Measurements from ENCODE around the gene HIF1AN. TPM values are rescaled to one million over a fixed set of nuclear protein-coding genes. Genes with fewer than 3 reads are reported as not detected.
A peak's percentile ranks its signal among the peaks of the same experiment; 100 is the strongest.

Gene HIF1AN
- total and polyA plus RNA-seq, 2 donors (not counting 1 experiment from before 2014, with no cell fraction given): 7.3 to 65.6 TPM

GRCh38 chr10:100518761-100519241, 16.9 kb upstream of the HIF1AN start:
- CTCF ChIA-PET: interaction anchor here (0.6 to 3.0 kb wide), 42 partner anchors 8 to 673 kb away, joined by 3 to 29 read pairs (median 4); partner anchors contain the start of genes HIF1AN, NDUFB8 and SCD
- intact Hi-C loops (cut with micrococcal nuclease): loop anchor here (1.0 to 5.0 kb wide), 3 partner anchors 36 to 180 kb away; no protein-coding TSS in a partner anchor
- POLR2A ChIA-PET: no interaction called here
- Mint-ChIP-seq H3K9me3 (ENCODE audit: insufficient read depth) (no peaks in the 10 kb centered on the region), H3K4me3 (peak overlapping the region; percentile 66), H3K4me1 (peaks cover 10% of the 10 kb centered on the region), H3K27ac (no peak overlapping the region), H3K27me3 (peaks cover 9% of the 10 kb centered on the region)
- Histone ChIP-seq H3K36me3 (replicated peaks in 1 of 2; ENCODE audit: control extremely low read depth in 1 of 2, control insufficient read depth in 1 of 2, extremely low read depth in 1 of 2, insufficient read depth in 2 of 2, low read length in 1 of 2) (peaks cover 0 to 5% of the 10 kb centered on the region in 2 experiments), H2AFZ (ENCODE audit: insufficient read depth, low read depth, low read length, poor library complexity, severe bottlenecking) (no peak overlapping the region), H3K79me2 (ENCODE audit: control insufficient read depth, insufficient read depth, low read length) (no peaks in the 10 kb centered on the region), H3K4me2 (replicated peaks; ENCODE audit: low read depth, low read length, poor library complexity, severe bottlenecking) (peak overlapping the region; percentile 33), H3K4me1 (ENCODE audit: control insufficient read depth in 2 of 2, insufficient read depth in 2 of 2, low read length in 2 of 2) (peaks cover 13% of the 10 kb centered on the region in 2 donors), H3K4me3 (ENCODE audit: control extremely low read depth in 1 of 5, extremely low read depth in 1 of 5, insufficient read depth in 1 of 5, low read depth in 2 of 5, low read length in 4 of 5) (no peak overlapping the region), H4K20me1 (ENCODE audit: control insufficient read depth, insufficient read depth, low read length, poor library complexity, severe bottlenecking) (no peaks in the 10 kb centered on the region), H3K9ac (ENCODE audit: low read length) (no peak overlapping the region), H3K9me3 (ENCODE audit: control extremely low read depth in 1 of 3, control insufficient read depth in 2 of 3, insufficient read depth in 1 of 3, low read length in 2 of 3) (peaks cover 0 to 3% (median 0%) of the 10 kb centered on the region in 3 donors), H3K27ac (ENCODE audit: low read length in 2 of 2) (no peak overlapping the region), H3K27me3 (replicated peaks in 1 of 4; ENCODE audit: control extremely low read depth in 1 of 4, control insufficient read depth in 3 of 4, insufficient read depth in 4 of 4, low read length in 3 of 4) (peaks cover 0 to 10% (median 5%) of the 10 kb centered on the region in 4 experiments)
- whole genome bisulfite sequencing (ENCODE audit: insufficient coverage): 24% methylated on average over 4 of the region's 7 CpGs
- peak; percentile 41 for ATAC-seq (ENCODE audit: low read depth)
- DNase-seq: peak; percentile 64
- TF ChIP-seq CTCF (IDR thresholded peaks at IDR 0.05) (peak; percentile 84), EZH2 (IDR thresholded peaks at IDR 0.05; ENCODE audit: borderline replicate concordance, insufficient read depth, low read depth, low read length, poor library complexity, severe bottlenecking) (no peak)

GRCh38 chr10:100519311-100520051, 16.3 kb upstream of the HIF1AN start, which contains the start of gene SEC31B:
Gene SEC31B (minus strand): TSS chr10:100519861. CDS start chr10:100516952, 2,909 bp downstream.
- ChIA-PET POLR2A (no interaction called here), CTCF (interaction anchor here (0.6 to 3.0 kb wide), 37 partner anchors 7 to 673 kb away, joined by 3 to 29 read pairs (median 4); partner anchors contain the start of genes HIF1AN and NDUFB8)
- TF ChIP-seq CTCF (IDR thresholded peaks at IDR 0.05): no peak
- TF ChIP-seq EZH2 (IDR thresholded peaks at IDR 0.05; ENCODE audit: borderline replicate concordance, insufficient read depth, low read depth, low read length, poor library complexity, severe bottlenecking): no peak
- Histone ChIP-seq H3K9me3 (ENCODE audit: control extremely low read depth in 1 of 3, control insufficient read depth in 2 of 3, insufficient read depth in 1 of 3, low read length in 2 of 3) (peaks cover 0 to 3% (median 0%) of the 10 kb centered on the region in 3 donors), H3K4me1 (ENCODE audit: control insufficient read depth in 2 of 2, insufficient read depth in 2 of 2, low read length in 2 of 2) (peaks cover 13% of the 10 kb centered on the region in 2 donors), H3K27ac (ENCODE audit: low read length in 2 of 2) (no peak within 1 kb of the TSS), H3K79me2 (ENCODE audit: control insufficient read depth, insufficient read depth, low read length) (no peaks in the 10 kb centered on the region), H3K27me3 (replicated peaks in 1 of 4; ENCODE audit: control extremely low read depth in 1 of 4, control insufficient read depth in 3 of 4, insufficient read depth in 4 of 4, low read length in 3 of 4) (peaks cover 0 to 10% (median 5%) of the 10 kb centered on the region in 4 experiments), H3K36me3 (replicated peaks in 1 of 2; ENCODE audit: control extremely low read depth in 1 of 2, control insufficient read depth in 1 of 2, extremely low read depth in 1 of 2, insufficient read depth in 2 of 2, low read length in 1 of 2) (peaks cover 0 to 9% of the 10 kb centered on the region in 2 experiments), H2AFZ (ENCODE audit: insufficient read depth, low read depth, low read length, poor library complexity, severe bottlenecking) (no peak within 1 kb of the TSS), H3K9ac (ENCODE audit: low read length) (no peak within 1 kb of the TSS), H3K4me2 (replicated peaks; ENCODE audit: low read depth, low read length, poor library complexity, severe bottlenecking) (peak within 1 kb of the TSS; percentile 33), H4K20me1 (ENCODE audit: control insufficient read depth, insufficient read depth, low read length, poor library complexity, severe bottlenecking) (no peaks in the 10 kb centered on the region), H3K4me3 (ENCODE audit: control extremely low read depth in 1 of 5, extremely low read depth in 1 of 5, insufficient read depth in 1 of 5, low read depth in 2 of 5, low read length in 4 of 5) (no peak within 1 kb of the TSS)
- Mint-ChIP-seq H3K4me1 (peaks cover 10% of the 10 kb centered on the region), H3K9me3 (ENCODE audit: insufficient read depth) (no peaks in the 10 kb centered on the region), H3K4me3 (peak within 1 kb of the TSS; percentile 66), H3K27ac (no peak within 1 kb of the TSS), H3K27me3 (peaks cover 9% of the 10 kb centered on the region)
- WGBS (ENCODE audit: insufficient coverage): 40% methylated on average over 69 of the region's 72 CpGs
- ATAC-seq (ENCODE audit: low read depth) (no peak), DNase-seq (peak; percentile 17)
- intact Hi-C loops (cut with micrococcal nuclease): loop anchor here (5.0 kb wide), 1 partner anchor 37 kb away; no protein-coding TSS in a partner anchor

Measured in B cell (primary cell).